HepG2 (cell line): ENCODE results near the gene GYG1. TPM values are rescaled to one million over a fixed set of nuclear protein-coding genes. Genes with fewer than 3 reads are reported as not detected.

Experiments
- ATAC-seq: fragments of 200-7000 bp; cut with Tn5 transposase; 3 replicates; pipeline ENCODE4 v1.9.1; 2020; ENCODE audit warnings: mild to moderate bottlenecking, moderate library complexity
- BruUV-seq: library from RNA; stranded (reverse); fragments of 400-500 nt; replicated peaks from 2 replicates; lab custom pipeline; 2021; lab: Mats Ljungman, UMichigan
- CTCF ChIA-PET: fragments of 300-600 bp; formaldehyde crosslinking; extraction: SDS; loops from one replicate; lab custom pipeline; 2021; ENCODE audit warnings: low total read pairs, inconsistent platforms, low intra/inter-chr PET ratio; lab: Yijun Ruan, JAX
- POLR2A ChIA-PET: fragments of 350-600 bp; sonication (Branson Sonifier 250); formaldehyde crosslinking; loops from one replicate; lab custom pipeline; 2020; ENCODE audit warnings: antibody characterized with exemption, inconsistent platforms; lab: Yijun Ruan, JAX
- DNase-seq: peaks from one replicate; pipeline ENCODE4 v3.0.0-alpha.2; 2015; ENCODE audit warnings: low spot score
- FAIRE-seq: peaks from 3 replicates; lab custom pipeline; 2011; peaks lifted over from hg19 to GRCh38; lab: Jason Lieb, UNC
- H2AFZ ChIP-seq: one replicate; pipeline ENCODE4 v1.6.1; 2011; ENCODE audit warnings: low read length, inconsistent platforms
- H3K27ac ChIP-seq: fragments of 300-600 bp; 3 replicates; pipeline ENCODE4 v1.8.0; 2011; ENCODE audit warnings: mixed run types, mild to moderate bottlenecking, mixed read lengths, low read length, inconsistent platforms; ENCODE audit not compliant: insufficient read depth; ENCODE audit errors: extremely low read length
- H3K27me3 ChIP-seq, 2 experiments: fragments of 200-600 bp in 1 of 2; 2 replicates in 1 of 2; 3 replicates in 1 of 2; pipeline versions ENCODE4 v1.6.0 to v1.8.0; 2011; ENCODE audit warnings: low read length in 2 of 2, mild to moderate bottlenecking in 2 of 2, moderate library complexity in 2 of 2, inconsistent platforms in 1 of 2; ENCODE audit not compliant: insufficient read depth in 2 of 2, control insufficient read depth in 1 of 2
- H3K36me3 ChIP-seq, 2 experiments: fragments of 200-600 bp in 1 of 2; replicated peaks in 1 of 2; 2 replicates in 1 of 2; 3 replicates in 1 of 2; pipeline versions ENCODE4 v1.5.1 to v1.8.0; 2011; ENCODE audit warnings: low read length in 2 of 2, inconsistent platforms in 1 of 2; ENCODE audit not compliant: insufficient read depth in 2 of 2, control insufficient read depth in 1 of 2
- H3K4me1 ChIP-seq: 2 replicates; pipeline ENCODE4 v1.5.1; 2012; ENCODE audit warnings: low read length, inconsistent platforms; ENCODE audit not compliant: insufficient read depth
- H3K4me2 ChIP-seq: 2 replicates; pipeline ENCODE4 v1.6.0; 2011; ENCODE audit warnings: low read depth, low read length, inconsistent platforms
- H3K4me3 ChIP-seq, 3 experiments: fragments of 200-600 bp in 1 of 3; sonication (generic), shearing (Covaris generic) in 1 of 3; replicated peaks in 1 of 3; 2 replicates each; pipeline ENCODE4 v1.5.1; 2011 to 2016; ENCODE audit warnings: low read length in 3 of 3, inconsistent platforms in 2 of 3, low read depth in 2 of 3, mild to moderate bottlenecking in 2 of 3, control low read depth in 1 of 3, mixed read lengths in 1 of 3; ENCODE audit not compliant: insufficient read depth in 1 of 3
- H3K79me2 ChIP-seq: one replicate; pipeline ENCODE4 v1.6.1; 2011; ENCODE audit warnings: low read length, inconsistent platforms; ENCODE audit not compliant: insufficient read depth
- H3K9ac ChIP-seq: 2 replicates; pipeline ENCODE4 v1.6.0; 2011; ENCODE audit warnings: mild to moderate bottlenecking, low read depth, low read length, inconsistent platforms; ENCODE audit not compliant: insufficient read depth
- H3K9me3 ChIP-seq: 2 replicates; pipeline ENCODE4 v1.5.1; 2012; ENCODE audit warnings: mild to moderate bottlenecking, low read length
- H4K20me1 ChIP-seq: 2 replicates; pipeline ENCODE4 v1.6.0; 2011; ENCODE audit warnings: inconsistent platforms, mild to moderate bottlenecking, low read length, moderate library complexity; ENCODE audit not compliant: insufficient read depth
- ARID2 ChIP-seq: sonication (generic); formaldehyde crosslinking; IDR thresholded peaks from 2 replicates; pipeline ENCODE4 v1.8.1; 2022; ENCODE audit warnings: mild to moderate bottlenecking, missing genetic modification reagents, borderline replicate concordance
- CCDC6 ChIP-seq: sonication (generic); formaldehyde crosslinking; IDR thresholded peaks from 2 replicates; pipeline ENCODE4 v1.8.1; 2022; ENCODE audit warnings: mild to moderate bottlenecking, missing genetic modification reagents, moderate library complexity
- CERS6 ChIP-seq: sonication (generic); formaldehyde crosslinking; IDR thresholded peaks from 2 replicates; pipeline ENCODE4 v1.5.0; 2020; ENCODE audit warnings: missing genetic modification reagents
- DRAP1 ChIP-seq: IDR thresholded peaks from 2 replicates; pipeline ENCODE4 v1.6.1; 2016; ENCODE audit warnings: missing genetic modification reagents, missing compliant biosample characterization
- GLI4 ChIP-seq: sonication (generic); formaldehyde crosslinking; IDR thresholded peaks from 2 replicates; pipeline ENCODE4 v1.5.1; 2020; ENCODE audit warnings: missing genetic modification reagents, mild to moderate bottlenecking, moderate library complexity, borderline replicate concordance
- HDAC6 ChIP-seq: fragments of 200-600 bp; sonication (generic); IDR thresholded peaks from 2 replicates; pipeline ENCODE4 v1.7.0; 2017; ENCODE audit warnings: mild to moderate bottlenecking, antibody characterized with exemption, low read length, low read depth
- LRRFIP1 ChIP-seq: sonication (generic); formaldehyde crosslinking; conservative IDR thresholded peaks from 2 replicates; pipeline ENCODE4 v1.4.0; 2020; ENCODE audit warnings: missing genetic modification reagents
- NKX3-1 ChIP-seq: sonication (generic); formaldehyde crosslinking; IDR thresholded peaks from 2 replicates; pipeline ENCODE4 v1.5.0; 2020; ENCODE audit warnings: missing genetic modification reagents
- SOX6 ChIP-seq, 2 experiments: fragments of 450-650 bp in 1 of 2; sonication (generic) in 1 of 2; formaldehyde crosslinking in 1 of 2; IDR thresholded peaks; 2 replicates each; pipeline versions ENCODE4 v1.4.0 to v1.6.1; 2017 to 2020; ENCODE audit warnings: antibody characterized with exemption in 1 of 2, mild to moderate bottlenecking in 1 of 2, missing genetic modification reagents in 1 of 2
- TBP ChIP-seq: sonication (generic); formaldehyde crosslinking; IDR thresholded peaks from 2 replicates; pipeline ENCODE4 v1.5.0; 2020; ENCODE audit warnings: missing genetic modification reagents
- TRAFD1 ChIP-seq: sonication (generic); formaldehyde crosslinking; IDR thresholded peaks from 2 replicates; pipeline ENCODE4 v1.5.1; 2020; ENCODE audit warnings: missing genetic modification reagents, mild to moderate bottlenecking, borderline replicate concordance
- ZBTB37 ChIP-seq: sonication (generic); formaldehyde crosslinking; IDR thresholded peaks from 2 replicates; pipeline ENCODE4 v1.4.0; 2020; ENCODE audit warnings: mild to moderate bottlenecking, missing genetic modification reagents
- ZNF362 ChIP-seq: sonication (generic); formaldehyde crosslinking; IDR thresholded peaks from 2 replicates; pipeline ENCODE4 v1.4.0; 2020; ENCODE audit warnings: missing genetic modification reagents, mild to moderate bottlenecking, borderline replicate concordance
- ZNF501 ChIP-seq: sonication (generic); formaldehyde crosslinking; IDR thresholded peaks from 2 replicates; pipeline ENCODE4 v1.5.1; 2020; ENCODE audit warnings: mild to moderate bottlenecking, moderate library complexity, missing genetic modification reagents
- ZNF572 ChIP-seq: sonication (generic); formaldehyde crosslinking; IDR thresholded peaks from 2 replicates; pipeline ENCODE4 v1.5.1; 2020; ENCODE audit warnings: mild to moderate bottlenecking, missing genetic modification reagents
- ZSCAN21 ChIP-seq: sonication (generic); formaldehyde crosslinking; IDR thresholded peaks from 2 replicates; pipeline ENCODE4 v1.8.0; 2022; ENCODE audit warnings: mild to moderate bottlenecking, missing genetic modification reagents, moderate library complexity, borderline replicate concordance
- WGBS: methylation state at CpG from one replicate; pipeline ENCODE4 v1.1.6; 2017; ENCODE audit warnings: low lambda C conversion rate; 5-methylcytosine and 5-hydroxymethylcytosine counted together
- in situ Hi-C: cut with HindIII; loops from 2 replicates; pipeline ENCODE4 v1.10.0; 2017; ENCODE audit warnings: low pct_unique_long_range_greater_than_20kb; ENCODE audit not compliant: extremely low pct_ligation_motif_present
- intact Hi-C: fragments of 100-400 bp; cut with micrococcal nuclease; formaldehyde crosslinking; loops from one replicate; pipeline ENCODE4 v1.10.0; 2022; ENCODE audit not compliant: unreplicated experiment
- polyA plus RNA-seq, 8 experiments: library from polyadenylated mRNA; depleted of rRNA in 3 of 8; stranded (reverse) in 7 of 8; unstranded in 1 of 8; fragments of >200 nt; fragmentation: Illumina TruSeq in 4 of 8; extraction: Trizol in 4 of 8; gene quantifications; 2 replicates each; pipeline versions ENCODE4 v1.2.1 to v1.2.3, GENCODE V29; 2011 to 2016; ENCODE audit warnings: low read depth in 4 of 8, missing spikeins in 1 of 8, mixed read lengths in 1 of 8; ENCODE audit not compliant: insufficient read depth in 1 of 8
- total RNA-seq, 5 experiments: library from RNA; depleted of rRNA; stranded (reverse); fragments of >200 nt; fragmentation: Illumina TruSeq; extraction: Trizol; gene quantifications; 2 replicates each; pipeline ENCODE4 v1.2.3, GENCODE V29; 2016; ENCODE audit warnings: low read depth in 1 of 5

GYG1 gene
- total and polyA plus RNA-seq, 2 of the 13 experiments (the other 11 are each of a cell fraction or from before 2014, with no cell fraction given), result 15.7 to 28.1 TPM

- Histone ChIP-seq H3K27ac (no peak overlapping the region), H3K9me3 (no peaks in the 10 kb centered on the region), H2AFZ (no peak overlapping the region), H3K79me2 (no peaks in the 10 kb centered on the region), H3K4me3 (no peak overlapping the region), H3K27me3 (no peaks in the 10 kb centered on the region), H3K9ac (no peak overlapping the region), H3K4me2 (no peak overlapping the region), H3K4me1 (no peaks in the 10 kb centered on the region), H3K36me3 (peaks cover 0 to 27% of the 10 kb centered on the region in 2 experiments; a peak in 4 of 5 replicates), H4K20me1 (no peaks in the 10 kb centered on the region)
- 100% methylated on average over 2 of the region's 2 CpGs for WGBS
- ChIA-PET POLR2A (no interaction called here), CTCF (no interaction called here)
- intact Hi-C loops, result no loop called here
- DNase-seq, result no peak
- in situ Hi-C loops, result no loop called here
- FAIRE-seq, result no peak
- no peak for ATAC-seq
- no TSS peak for BruUV-seq
- TF ChIP-seq HDAC6 (no peak), ZBTB37 (no peak), GLI4 (CRISPR knock-in tag) (no peak), CCDC6 (CRISPR knock-in tag) (no peak), CERS6 (CRISPR knock-in tag) (no peak), ARID2 (no peak), ZNF362 (CRISPR knock-in tag) (no peak), DRAP1 (CRISPR knock-in tag) (no peak), TRAFD1 (CRISPR knock-in tag) (no peak), NKX3-1 (CRISPR knock-in tag) (no peak), TBP (CRISPR knock-in tag) (no peak), LRRFIP1 (no peak), ZSCAN21 (CRISPR knock-in tag) (no peak), ZNF501 (no peak), SOX6 (IDR thresholded peaks at IDR 0.05) (no peak), SOX6 (CRISPR knock-in tag; IDR thresholded peaks at IDR 0.05) (no peak), ZNF572 (CRISPR knock-in tag) (no peak)
Observed at GRCh38 chr3:149061776-149062175, 70.4 kb downstream of the GYG1 start.
